ENCODE data around the gene ZNF783. TPM values are rescaled to one million over a fixed set of nuclear protein-coding genes. Genes with fewer than 3 reads are reported as not detected.

The ZNF783 gene
- total and polyA plus RNA-seq, 7 experiments from 2014 or later: 6.2 to 49.2 (median 30.5) TPM

GRCh38 chr7:149333321-149333717 lies 71.3 kb downstream of the ZNF783 start:
- intact Hi-C loops (cut with micrococcal nuclease): no loop called here
- H3K9me3 Mint-ChIP-seq: peaks cover 0 to 7% (median 3%) of the 10 kb centered on the region in 11 donors
- H3K4me1 Mint-ChIP-seq: peaks cover 0 to 1% (median 0%) of the 10 kb centered on the region in 7 donors
- Histone ChIP-seq H3K27me3 (ENCODE audit: control insufficient read depth in 2 of 2, insufficient read depth in 2 of 2, low read length in 2 of 2) (no peaks in the 10 kb centered on the region), H3K27ac (ENCODE audit: low read depth, low read length) (no peak overlapping the region), H3K36me3 (ENCODE audit: control insufficient read depth in 2 of 3, insufficient read depth in 3 of 3, low read length in 3 of 3) (no peaks in the 10 kb centered on the region), H3K4me1 (ENCODE audit: control insufficient read depth in 2 of 2, insufficient read depth in 2 of 2, low read length in 2 of 2) (no peaks in the 10 kb centered on the region), H3K9me3 (ENCODE audit: control insufficient read depth in 2 of 3, low read length in 3 of 3) (no peaks in the 10 kb centered on the region), H3K4me3 (ENCODE audit: low read length) (no peak overlapping the region)
- CTCF ChIA-PET: no interaction called here
- no peak overlapping the region for H3K4me3 Mint-ChIP-seq
- H3K27ac Mint-ChIP-seq: no peak overlapping the region
- POLR2A ChIA-PET: interaction anchor here (0.6 kb wide), 1 partner anchor 49 kb away, joined by 3 read pairs; no protein-coding TSS in a partner anchor
- peaks cover 0 to 24% (median 8%) of the 10 kb centered on the region in 5 donors for H3K27me3 Mint-ChIP-seq
- ATAC-seq (no peak), DNase-seq (no peak)
- H3K36me3 Mint-ChIP-seq: peaks cover 0 to 4% (median 0%) of the 10 kb centered on the region in 5 donors

- Mint-ChIP-seq H3K27ac (no peak overlapping the region), H3K27me3 (peaks cover 0 to 24% (median 8%) of the 10 kb centered on the region in 5 donors), H3K9me3 (peaks cover 0 to 9% (median 3%) of the 10 kb centered on the region in 11 donors), H3K4me1 (peaks cover 0 to 1% (median 0%) of the 10 kb centered on the region in 7 donors), H3K36me3 (peaks cover 0 to 4% (median 0%) of the 10 kb centered on the region in 5 donors), H3K4me3 (no peak overlapping the region)
- H3K9me3 ChIP-seq (ENCODE audit: control insufficient read depth in 2 of 3, low read length in 3 of 3): no peaks in the 10 kb centered on the region
- H3K36me3 ChIP-seq (ENCODE audit: control insufficient read depth in 2 of 3, insufficient read depth in 3 of 3, low read length in 3 of 3): no peaks in the 10 kb centered on the region
- ChIA-PET CTCF (no interaction called here), POLR2A (no interaction called here)
- no peak overlapping the region for H3K4me3 ChIP-seq (ENCODE audit: low read length)
- DNase-seq: no peak
- no peaks in the 10 kb centered on the region for H3K4me1 ChIP-seq (ENCODE audit: control insufficient read depth in 2 of 2, insufficient read depth in 2 of 2, low read length in 2 of 2)
- no peak overlapping the region for H3K27ac ChIP-seq (ENCODE audit: low read depth, low read length)
- intact Hi-C loops (cut with micrococcal nuclease): no loop called here
- no peaks in the 10 kb centered on the region for H3K27me3 ChIP-seq (ENCODE audit: control insufficient read depth in 2 of 2, insufficient read depth in 2 of 2, low read length in 2 of 2)
- ATAC-seq: no peak
Observed at GRCh38 chr7:149334219-149334618, 72.2 kb downstream of the ZNF783 start.

Other genes starting within 250 kb of the ZNF783 start
- gene PDIA4, start 233.7 kb upstream of the ZNF783 start, total RNA-seq: 100 to 1,000 TPM in 1 of 5 experiments, 10 to 100 TPM in 4; 38.2 to 157 (median 73.7) TPM
- gene PDIA4, start 233.7 kb upstream of the ZNF783 start, polyA plus RNA-seq: 100 to 1,000 TPM in 1 of 2 donors, 10 to 100 TPM in 1; 83.2 to 112 TPM
- 10 to 100 TPM in 3 of 5 experiments, 1 to 10 TPM in 2; 5.4 to 22.0 (median 10.0) TPM for gene ZNF786, start 171.5 kb upstream of the ZNF783 start, total RNA-seq
- gene ZNF786, start 171.5 kb upstream of the ZNF783 start, polyA plus RNA-seq: 10 to 100 TPM in 1 of 2 donors, 1 to 10 TPM in 1; 5.4 to 27.6 TPM
- 1 to 10 TPM in 3 of 5 experiments, under 1 TPM in 2; 0.61 to 4.9 (median 1.0) TPM for gene ZNF425, start 135.9 kb upstream of the ZNF783 start, total RNA-seq
- gene ZNF425, start 135.9 kb upstream of the ZNF783 start, polyA plus RNA-seq: 1 to 10 TPM in 1 of 2 donors, under 1 TPM in 1; 0.26 to 2.2 TPM
- 10 to 100 TPM; 14.6 to 27.9 (median 16.9) TPM for gene ZNF398, start 114.7 kb upstream of the ZNF783 start, total RNA-seq
- gene ZNF398, start 114.7 kb upstream of the ZNF783 start, polyA plus RNA-seq: 10 to 100 TPM in 1 of 2 donors, 1 to 10 TPM in 1; 9.7 to 19.3 TPM
- 10 to 100 TPM; 12.1 to 36.7 (median 15.1) TPM for gene ZNF282, start 66.7 kb upstream of the ZNF783 start, total RNA-seq
- 1 to 10 TPM in 1 of 2 donors, under 1 TPM in 1; 0.83 to 1.1 TPM for gene ZNF282, start 66.7 kb upstream of the ZNF783 start, polyA plus RNA-seq
- gene ZNF212, start 22.5 kb upstream of the ZNF783 start, total RNA-seq: 10 to 100 TPM; 10.4 to 20.6 (median 13.3) TPM
- gene ZNF212, start 22.5 kb upstream of the ZNF783 start, polyA plus RNA-seq: 10 to 100 TPM in 1 of 2 donors, 1 to 10 TPM in 1; 5.9 to 11.4 TPM
- 10 to 100 TPM; 11.2 to 16.1 (median 14.3) TPM for gene ZNF777, start 198.9 kb downstream of the ZNF783 start, total RNA-seq
- 1 to 10 TPM in 1 of 2 donors, under 1 TPM in 1; 0.76 to 3.8 TPM for gene ZNF777, start 198.9 kb downstream of the ZNF783 start, polyA plus RNA-seq
- 10 to 100 TPM; 23.6 to 32.0 (median 24.4) TPM for gene ZNF746, start 235.6 kb downstream of the ZNF783 start, total RNA-seq
- gene ZNF746, start 235.6 kb downstream of the ZNF783 start, polyA plus RNA-seq: 10 to 100 TPM in 1 of 2 donors, 1 to 10 TPM in 1; 7.6 to 14.9 TPM

All from naive thymus-derived CD4-positive, alpha-beta T cell (primary cell).